H9 (cell line): ENCODE measurements around the gene JAK1. TPM values are rescaled to one million over a fixed set of nuclear protein-coding genes. Genes with fewer than 3 reads are reported as not detected.

Experiments
- DNase-seq: peaks from one replicate; pipeline ENCODE4 v3.0.0-alpha.2; 2017
- H2AFZ ChIP-seq: one replicate; pipeline ENCODE4 v1.6.1; 2013; ENCODE audit warnings: mild to moderate bottlenecking, low read length, control low read depth, moderate library complexity
- H2AK5ac ChIP-seq: 2 replicates; pipeline ENCODE4 v1.6.1; 2013; ENCODE audit warnings: low read length, control low read depth, mixed read lengths; ENCODE audit not compliant: insufficient read length
- H2BK120ac ChIP-seq: one replicate; pipeline ENCODE4 v1.6.1; 2013; ENCODE audit warnings: low read depth, mild to moderate bottlenecking, low read length, control low read depth, inconsistent platforms; ENCODE audit not compliant: poor library complexity, severe bottlenecking
- H2BK12ac ChIP-seq: 2 replicates; pipeline ENCODE4 v1.6.1; 2013; ENCODE audit warnings: low read length, control low read depth, mixed read lengths, low read depth; ENCODE audit not compliant: insufficient read length
- H2BK15ac ChIP-seq: 2 replicates; pipeline ENCODE4 v1.6.1; 2013; ENCODE audit warnings: low read depth, low read length, control low read depth
- H2BK20ac ChIP-seq: one replicate; pipeline ENCODE4 v1.6.1; 2013; ENCODE audit warnings: low read depth, mild to moderate bottlenecking, low read length, control low read depth, inconsistent platforms; ENCODE audit not compliant: poor library complexity, severe bottlenecking
- H2BK5ac ChIP-seq: 2 replicates; pipeline ENCODE4 v1.6.1; 2013; ENCODE audit warnings: low read length, control low read depth, mixed read lengths; ENCODE audit not compliant: insufficient read length
- H3K14ac ChIP-seq: 2 replicates; pipeline ENCODE4 v1.6.1; 2013; ENCODE audit warnings: low read length, control low read depth; ENCODE audit not compliant: insufficient read depth
- H3K18ac ChIP-seq: 2 replicates; pipeline ENCODE4 v1.6.1; 2013; ENCODE audit warnings: low read depth, mild to moderate bottlenecking, mixed read lengths, low read length, control low read depth; ENCODE audit not compliant: insufficient read length
- H3K23ac ChIP-seq: 2 replicates; pipeline ENCODE4 v1.6.1; 2013; ENCODE audit warnings: low read length, control low read depth, mixed read lengths, low read depth; ENCODE audit not compliant: insufficient read length
- H3K23me2 ChIP-seq: 2 replicates; pipeline ENCODE4 v1.6.1; 2013; ENCODE audit warnings: low read depth, mild to moderate bottlenecking, mixed read lengths, low read length, control low read depth; ENCODE audit not compliant: insufficient read length, poor library complexity, severe bottlenecking
- H3K27ac ChIP-seq: 2 replicates; pipeline ENCODE4 v1.5.1; 2013; ENCODE audit warnings: low read length, control low read depth, mixed read lengths, low read depth; ENCODE audit not compliant: insufficient read length
- H3K27me3 ChIP-seq: 2 replicates; pipeline ENCODE4 v1.6.1; 2013; ENCODE audit warnings: low read length, control low read depth, inconsistent platforms; ENCODE audit not compliant: insufficient read depth
- H3K4ac ChIP-seq: 2 replicates; pipeline ENCODE4 v1.6.1; 2013; ENCODE audit warnings: low read depth, mild to moderate bottlenecking, control low read depth, inconsistent platforms, low read length, moderate library complexity
- H3K4me1 ChIP-seq: 2 replicates; pipeline ENCODE4 v1.6.1; 2013; ENCODE audit warnings: low read length, control low read depth, inconsistent platforms; ENCODE audit not compliant: insufficient read depth
- H3K4me2 ChIP-seq: 2 replicates; pipeline ENCODE4 v1.6.1; 2013; ENCODE audit warnings: low read length, control low read depth, mixed read lengths; ENCODE audit not compliant: insufficient read length, insufficient read depth
- H3K56ac ChIP-seq: 2 replicates; pipeline ENCODE4 v1.6.1; 2013; ENCODE audit warnings: low read depth, mild to moderate bottlenecking, mixed read lengths, low read length, control low read depth; ENCODE audit not compliant: insufficient read length
- H3K79me1 ChIP-seq: 2 replicates; pipeline ENCODE4 v1.6.1; 2013; ENCODE audit warnings: low read depth, mild to moderate bottlenecking, moderate library complexity, low read length, control low read depth, inconsistent platforms; ENCODE audit not compliant: insufficient read depth, poor library complexity, severe bottlenecking
- H3K79me2 ChIP-seq: 2 replicates; pipeline ENCODE4 v1.6.1; 2013; ENCODE audit warnings: low read length, control low read depth, inconsistent platforms; ENCODE audit not compliant: insufficient read depth
- H3K9ac ChIP-seq: 2 replicates; pipeline ENCODE4 v1.6.1; 2013; ENCODE audit warnings: low read length, control low read depth, mixed read lengths; ENCODE audit not compliant: insufficient read length; ENCODE audit errors: extremely low read depth
- H3K9me3 ChIP-seq: one replicate; pipeline ENCODE4 v1.6.1; 2013; ENCODE audit warnings: low read depth, low read length, inconsistent platforms; ENCODE audit not compliant: control insufficient read depth
- H3T11ph ChIP-seq: one replicate; pipeline ENCODE4 v1.6.1; 2013; ENCODE audit warnings: mild to moderate bottlenecking, low read length, control low read depth, inconsistent platforms
- H4K20me1 ChIP-seq: one replicate; pipeline ENCODE4 v1.6.1; 2013; ENCODE audit not compliant: control insufficient read depth, insufficient read length, insufficient read depth
- H4K5ac ChIP-seq: 2 replicates; pipeline ENCODE4 v1.6.1; 2013; ENCODE audit warnings: low read depth, mild to moderate bottlenecking, mixed read lengths, low read length, control low read depth; ENCODE audit not compliant: insufficient read length
- H4K8ac ChIP-seq: replicated peaks from 2 replicates; pipeline ENCODE4 v1.6.1; 2013; ENCODE audit warnings: low read length, control low read depth, mixed read lengths, low read depth; ENCODE audit not compliant: insufficient read length
- H4K91ac ChIP-seq: 2 replicates; pipeline ENCODE4 v1.6.1; 2013; ENCODE audit warnings: low read depth, mild to moderate bottlenecking, moderate library complexity, mixed read lengths, low read length, control low read depth; ENCODE audit not compliant: insufficient read length
- H3K27ac Mint-ChIP-seq, 3 experiments: 2 replicates in 2 of 3; 3 replicates in 1 of 3; pipeline ENCODE4 v1.8.0; 2020 to 2021; ENCODE audit warnings: mixed read lengths in 3 of 3, mild to moderate bottlenecking in 1 of 3, moderate library complexity in 1 of 3
- H3K27me3 Mint-ChIP-seq: 2 replicates; pipeline ENCODE4 v1.8.0; 2021; ENCODE audit warnings: low read depth, mild to moderate bottlenecking, moderate library complexity, mixed read lengths
- H3K36me3 Mint-ChIP-seq, 3 experiments: 2 replicates in 2 of 3; 3 replicates in 1 of 3; pipeline ENCODE4 v1.8.0; 2020 to 2021; ENCODE audit warnings: low read depth in 3 of 3, mixed read lengths in 3 of 3; ENCODE audit not compliant: insufficient read depth in 1 of 3
- H3K4me1 Mint-ChIP-seq, 2 experiments: 2 replicates each; pipeline ENCODE4 v1.8.0; 2020; ENCODE audit warnings: mixed read lengths in 2 of 2
- H3K4me3 Mint-ChIP-seq, 2 experiments: 2 replicates in 1 of 2; 3 replicates in 1 of 2; pipeline ENCODE4 v1.8.0; 2020 to 2021; ENCODE audit warnings: mild to moderate bottlenecking in 2 of 2, mixed read lengths in 2 of 2, moderate library complexity in 1 of 2
- H3K9me3 Mint-ChIP-seq, 2 experiments: 2 replicates in 1 of 2; 3 replicates in 1 of 2; pipeline ENCODE4 v1.8.0; 2020; ENCODE audit warnings: mild to moderate bottlenecking in 2 of 2, mixed read lengths in 2 of 2, moderate library complexity in 1 of 2
- CTCF ChIP-seq: fragments of 200-600 bp; sonication (generic); conservative IDR thresholded peaks from 3 replicates; pipeline ENCODE4 v1.8.0; 2021; ENCODE audit warnings: antibody characterized with exemption, mild to moderate bottlenecking
- WGBS: extraction: QIAGEN DNeasy Blood & Tissue Kit; methylation state at CpG from one replicate; pipeline ENCODE4 v1.1.7; 2013; ENCODE audit warnings: missing lambda C conversion rate, low lambda C conversion rate, mixed read lengths; ENCODE audit not compliant: insufficient read length; ENCODE audit errors: extremely low coverage; 5-methylcytosine and 5-hydroxymethylcytosine counted together
- total RNA-seq: library from RNA; stranded (reverse); gene quantifications from 2 replicates; pipeline ENCODE4 v1.2.1, GENCODE V29; 2021

JAK1 gene
- total RNA-seq, 1 experiment from 2014 or later = 12.8 TPM

DNA sequence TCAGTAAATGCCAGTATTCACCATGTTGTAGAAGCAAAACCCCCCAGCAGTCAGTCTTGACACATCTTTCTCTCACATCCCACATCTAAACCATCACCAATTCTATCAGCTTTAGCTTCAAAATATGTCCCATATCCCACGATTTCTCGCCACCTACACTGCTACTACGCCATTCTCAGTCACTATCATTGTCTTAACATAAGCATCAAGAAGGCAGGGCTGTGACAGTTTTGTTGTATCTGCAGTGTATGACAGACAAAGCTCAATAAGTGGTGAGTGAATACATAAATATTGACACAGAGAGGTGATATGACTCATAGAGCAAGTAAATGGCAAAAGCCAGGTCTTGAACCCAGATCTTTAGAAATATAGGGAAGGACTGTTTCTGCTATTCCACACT lies 59.9 kb downstream of the JAK1 start:
- H3K14ac ChIP-seq = no peak overlapping the region
- H3K4me2 ChIP-seq = no peak overlapping the region
- H3K4me3 Mint-ChIP-seq = no peak overlapping the region
- H2BK15ac ChIP-seq = no peak overlapping the region
- WGBS = 100% methylated on average over 2 of the region's 3 CpGs
- H3K18ac ChIP-seq = no peak overlapping the region
- no peak overlapping the region for H3K27ac Mint-ChIP-seq
- no peak for TF ChIP-seq CTCF
- H2BK20ac ChIP-seq = no peak overlapping the region
- no peaks in the 10 kb centered on the region for H3K9me3 Mint-ChIP-seq
- H4K8ac ChIP-seq = no peak overlapping the region
- no peaks in the 10 kb centered on the region for H3K36me3 Mint-ChIP-seq
- no peak overlapping the region for H3T11ph ChIP-seq
- peaks cover 2% of the 10 kb centered on the region; the same call in 1 of the 2 replicates for H3K79me2 ChIP-seq
- no peaks in the 10 kb centered on the region; the same call in 1 of the 2 replicates for H3K4me1 ChIP-seq
- no peak overlapping the region for H2BK12ac ChIP-seq
- no peaks in the 10 kb centered on the region for H3K23me2 ChIP-seq
- H3K23ac ChIP-seq = no peak overlapping the region
- peaks cover 9 to 12% of the 10 kb centered on the region in 2 experiments for H3K4me1 Mint-ChIP-seq
- no peak overlapping the region for H4K5ac ChIP-seq
- H2BK5ac ChIP-seq = no peak overlapping the region
- H2BK120ac ChIP-seq = no peak overlapping the region
- no peak overlapping the region for H2AK5ac ChIP-seq
- no peaks in the 10 kb centered on the region for H3K79me1 ChIP-seq
- H3K9me3 ChIP-seq = no peaks in the 10 kb centered on the region
- no peaks in the 10 kb centered on the region for H3K27me3 ChIP-seq
- no peak overlapping the region for H3K56ac ChIP-seq
- no peak overlapping the region for H3K9ac ChIP-seq
- H4K91ac ChIP-seq = no peak overlapping the region
- no peaks in the 10 kb centered on the region for H4K20me1 ChIP-seq
- H3K4ac ChIP-seq = no peak overlapping the region
- H2AFZ ChIP-seq = no peak overlapping the region
- no peaks in the 10 kb centered on the region for H3K27me3 Mint-ChIP-seq
- H3K27ac ChIP-seq = no peak overlapping the region
- no peak for DNase-seq
